ENCODE data around the gene MUS81.

DNA sequence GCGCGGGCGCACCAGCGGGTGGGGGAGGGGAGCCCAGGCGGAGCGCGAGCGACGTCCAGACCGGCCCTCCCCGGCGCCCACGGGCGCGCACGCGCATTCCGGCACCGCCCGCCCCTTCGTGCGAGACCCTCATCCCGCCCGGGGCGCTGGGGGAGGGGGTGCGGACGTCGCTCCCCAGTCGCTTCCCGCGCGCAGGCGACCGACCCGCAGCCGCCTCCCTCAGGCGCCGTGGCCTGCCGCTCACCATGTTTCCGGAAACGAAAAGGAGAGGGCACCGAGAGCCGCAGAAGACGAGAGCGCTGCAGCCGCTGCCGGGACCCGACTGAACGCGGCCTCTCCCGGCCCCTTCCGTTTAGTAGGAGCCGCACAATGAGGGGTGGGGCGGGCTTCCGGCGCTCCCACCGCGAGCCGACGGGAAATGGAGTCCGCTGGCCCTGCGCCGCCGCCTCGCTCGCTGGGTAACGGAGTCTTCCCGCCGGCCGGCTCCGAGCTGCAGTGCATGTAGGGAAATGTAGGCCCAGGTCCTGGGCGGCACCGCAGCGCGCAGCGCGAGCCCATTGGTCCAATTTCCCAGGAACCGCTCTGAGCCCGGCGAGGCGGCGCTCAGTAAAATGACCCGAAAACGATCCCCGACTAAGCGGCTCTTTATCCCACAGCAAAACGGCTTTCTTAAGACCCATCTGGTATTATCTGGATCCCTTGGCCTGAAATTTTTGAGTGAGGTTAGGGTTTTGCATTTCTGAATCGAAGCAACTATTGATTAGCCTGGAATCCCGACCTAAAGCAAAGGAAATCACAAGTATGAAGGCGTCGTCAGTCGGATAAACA lies 2.2 kb upstream of the MUS81 start, which contains the start of gene CFL1:
- TF ChIP-seq, protein P1, sequence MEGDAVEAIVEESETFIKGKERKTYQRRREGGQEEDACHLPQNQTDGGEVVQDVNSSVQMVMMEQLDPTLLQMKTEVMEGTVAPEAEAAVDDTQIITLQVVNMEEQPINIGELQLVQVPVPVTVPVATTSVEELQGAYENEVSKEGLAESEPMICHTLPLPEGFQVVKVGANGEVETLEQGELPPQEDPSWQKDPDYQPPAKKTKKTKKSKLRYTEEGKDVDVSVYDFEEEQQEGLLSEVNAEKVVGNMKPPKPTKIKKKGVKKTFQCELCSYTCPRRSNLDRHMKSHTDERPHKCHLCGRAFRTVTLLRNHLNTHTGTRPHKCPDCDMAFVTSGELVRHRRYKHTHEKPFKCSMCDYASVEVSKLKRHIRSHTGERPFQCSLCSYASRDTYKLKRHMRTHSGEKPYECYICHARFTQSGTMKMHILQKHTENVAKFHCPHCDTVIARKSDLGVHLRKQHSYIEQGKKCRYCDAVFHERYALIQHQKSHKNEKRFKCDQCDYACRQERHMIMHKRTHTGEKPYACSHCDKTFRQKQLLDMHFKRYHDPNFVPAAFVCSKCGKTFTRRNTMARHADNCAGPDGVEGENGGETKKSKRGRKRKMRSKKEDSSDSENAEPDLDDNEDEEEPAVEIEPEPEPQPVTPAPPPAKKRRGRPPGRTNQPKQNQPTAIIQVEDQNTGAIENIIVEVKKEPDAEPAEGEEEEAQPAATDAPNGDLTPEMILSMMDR (IDR thresholded peaks at IDR 0.05; ENCODE audit: poor library complexity): no peak
- TF ChIP-seq EZH2 (IDR thresholded peaks at IDR 0.05; ENCODE audit: borderline replicate concordance) (no peak), EZH2phosphoT487 (IDR thresholded peaks at IDR 0.05; ENCODE audit: low read depth, severe bottlenecking, unreplicated experiment) (no peak)
